Stimulated activated CD8-positive, alpha-beta memory T cell treated with anti-CD3 and anti-CD28 coated beads, Interleukin-12 subunit alpha, Interleukin-12 subunit beta, amount 100 ng/mL, for 4 hours (primary cell): ENCODE measurements around the gene HHATL.

ENCODE experiments used
- DNase-seq: peaks from one replicate; pipeline ENCODE4 v3.0.0-alpha.2; 2020; ENCODE audit warnings: low read depth

Gene HHATL

GRCh38 chr3:42697289-42698051, 5.1 kb downstream of the HHATL start:
- no peak for DNase-seq

DNA sequence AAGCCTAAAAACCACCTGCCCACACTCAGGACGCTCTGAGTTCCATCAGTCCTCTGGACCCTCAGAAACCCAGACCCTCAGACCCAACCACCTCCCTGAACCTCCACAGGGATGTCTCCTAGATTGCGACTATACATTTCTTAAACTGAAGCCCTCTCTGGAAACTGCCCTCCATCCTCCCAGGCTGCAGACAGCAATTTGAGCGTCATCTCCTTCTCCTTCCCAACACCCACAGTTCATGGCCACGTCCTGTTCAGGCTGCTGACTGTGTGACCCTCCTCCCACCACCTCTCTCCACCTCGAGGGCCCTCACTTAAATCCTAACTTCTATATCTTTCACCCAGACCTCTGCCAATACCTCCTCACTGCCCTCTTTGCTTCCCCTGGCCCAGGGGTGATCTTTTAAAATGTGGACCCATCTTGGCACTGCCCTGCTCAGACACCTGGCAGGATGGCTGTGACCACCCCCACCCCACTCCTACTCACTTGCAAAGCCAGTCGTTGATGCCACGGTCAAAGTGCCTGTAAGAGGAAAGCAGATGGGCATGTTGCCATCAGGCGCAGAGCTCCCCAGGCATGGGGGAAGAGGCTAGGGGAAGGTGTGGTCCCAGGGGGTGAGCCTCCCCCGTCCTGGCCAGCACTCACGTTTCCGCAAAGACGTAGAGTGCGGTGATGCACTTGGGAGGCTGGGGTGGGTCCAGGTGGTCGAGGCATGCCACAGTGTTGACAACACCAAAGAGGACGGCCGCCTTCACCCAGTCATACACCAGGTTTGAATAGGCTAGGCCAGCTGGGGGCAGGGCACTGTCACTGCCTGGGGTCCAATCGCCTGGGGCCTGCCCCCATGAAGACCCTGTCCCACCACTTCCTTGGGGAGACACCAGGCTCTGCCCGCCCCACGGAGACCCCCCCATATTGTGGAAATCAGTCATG, 6.0 kb downstream of the HHATL start:
- no peak for DNase-seq

DNA sequence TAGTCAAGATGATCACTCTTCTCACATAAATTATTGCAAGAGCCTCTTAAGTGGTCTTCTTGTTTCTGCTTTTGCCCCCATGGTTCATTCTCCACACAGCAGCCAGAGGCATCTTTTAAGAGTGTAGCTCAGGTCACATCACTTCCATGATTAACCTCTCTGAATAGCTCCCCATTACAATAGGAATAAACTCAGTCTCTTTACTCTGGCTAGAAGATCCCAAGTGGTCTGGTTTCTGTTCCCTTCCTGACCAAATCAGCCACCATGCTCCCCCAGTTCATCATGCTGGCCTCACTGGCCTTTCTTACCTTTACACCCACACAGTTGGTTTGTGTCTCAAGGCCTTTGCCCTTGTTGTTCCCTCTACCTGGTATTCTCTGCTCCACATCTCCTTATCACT, 8.2 kb downstream of the HHATL start:
- no peak for DNase-seq

GRCh38 chr3:42693530-42693930, 9.1 kb downstream of the HHATL start:
- no peak for DNase-seq

GRCh38 chr3:42692667-42693529, 9.7 kb downstream of the HHATL start:
- no peak for DNase-seq

GRCh38 chr3:42691816-42692666, 10.6 kb downstream of the HHATL start:
- DNase-seq, result no peak

GRCh38 chr3:42690766-42691680, 11.6 kb downstream of the HHATL start:
- no peak for DNase-seq

- no peak for DNase-seq
Measured at GRCh38 chr3:42690191-42690590, 12.4 kb downstream of the HHATL start.

- no peak for DNase-seq
Measured at GRCh38 chr3:42689421-42690014, 13.1 kb downstream of the HHATL start.

DNA sequence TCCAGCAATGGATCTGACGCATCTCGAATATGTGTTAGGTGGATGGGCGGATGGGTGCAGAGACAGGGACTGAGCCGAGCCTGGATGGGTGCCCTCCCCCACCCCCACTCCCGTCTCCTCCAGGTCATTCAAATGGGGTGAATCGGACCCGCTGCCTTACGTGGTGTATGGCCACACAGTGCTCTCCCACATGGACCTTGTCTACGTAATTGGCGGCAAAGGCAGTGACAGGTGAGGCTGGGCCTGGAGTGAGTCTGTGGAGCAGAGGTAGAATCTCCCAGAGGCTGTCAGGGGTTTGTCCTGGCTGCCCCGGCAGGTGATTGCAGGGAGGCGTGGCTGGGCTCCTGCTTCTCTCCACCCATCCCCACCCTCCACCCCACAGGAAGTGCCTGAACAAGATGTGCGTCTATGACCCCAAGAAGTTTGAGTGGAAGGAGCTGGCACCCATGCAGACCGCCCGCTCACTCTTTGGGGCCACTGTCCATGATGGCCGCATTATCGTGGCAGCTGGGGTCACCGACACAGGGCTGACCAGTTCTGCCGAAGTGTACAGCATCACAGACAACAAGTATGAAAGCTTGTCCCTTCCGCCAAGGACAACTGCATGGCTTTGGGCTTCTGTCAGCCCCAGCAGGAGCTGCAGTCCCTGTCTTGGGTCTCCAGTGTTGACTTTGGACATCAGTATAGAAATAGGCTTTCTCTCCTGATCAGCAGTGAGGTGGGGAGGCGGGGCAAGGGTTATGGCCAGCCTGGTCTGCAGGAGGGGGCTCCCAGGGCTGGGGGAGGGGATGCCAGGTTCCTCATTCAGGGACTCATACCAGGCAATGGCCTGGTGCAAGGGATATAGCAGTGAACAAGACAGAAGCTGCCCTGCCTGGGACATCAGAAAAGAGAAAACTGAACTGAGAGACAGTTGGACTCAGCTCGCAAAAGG, 13.8 kb downstream of the HHATL start:
- no peak for DNase-seq

DNA sequence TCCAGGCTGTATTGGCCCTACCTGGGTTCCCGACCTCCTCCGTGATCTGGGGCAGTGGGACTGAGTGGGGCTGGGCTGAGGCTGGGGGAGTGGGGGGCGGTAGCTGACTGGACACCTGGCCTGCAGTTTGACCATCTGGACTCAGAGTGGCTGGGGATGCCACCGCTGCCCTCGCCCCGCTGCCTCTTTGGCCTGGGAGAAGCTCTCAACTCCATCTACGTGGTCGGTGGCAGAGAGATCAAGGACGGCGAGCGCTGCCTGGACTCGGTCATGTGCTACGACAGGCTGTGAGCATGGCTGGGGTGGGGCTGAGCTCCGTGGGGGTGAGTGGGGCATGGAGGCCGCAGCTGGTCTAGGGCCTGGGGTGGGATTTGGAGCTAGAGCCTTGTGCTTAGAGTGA, 14.6 kb downstream of the HHATL start:
- no peak for DNase-seq

DNA sequence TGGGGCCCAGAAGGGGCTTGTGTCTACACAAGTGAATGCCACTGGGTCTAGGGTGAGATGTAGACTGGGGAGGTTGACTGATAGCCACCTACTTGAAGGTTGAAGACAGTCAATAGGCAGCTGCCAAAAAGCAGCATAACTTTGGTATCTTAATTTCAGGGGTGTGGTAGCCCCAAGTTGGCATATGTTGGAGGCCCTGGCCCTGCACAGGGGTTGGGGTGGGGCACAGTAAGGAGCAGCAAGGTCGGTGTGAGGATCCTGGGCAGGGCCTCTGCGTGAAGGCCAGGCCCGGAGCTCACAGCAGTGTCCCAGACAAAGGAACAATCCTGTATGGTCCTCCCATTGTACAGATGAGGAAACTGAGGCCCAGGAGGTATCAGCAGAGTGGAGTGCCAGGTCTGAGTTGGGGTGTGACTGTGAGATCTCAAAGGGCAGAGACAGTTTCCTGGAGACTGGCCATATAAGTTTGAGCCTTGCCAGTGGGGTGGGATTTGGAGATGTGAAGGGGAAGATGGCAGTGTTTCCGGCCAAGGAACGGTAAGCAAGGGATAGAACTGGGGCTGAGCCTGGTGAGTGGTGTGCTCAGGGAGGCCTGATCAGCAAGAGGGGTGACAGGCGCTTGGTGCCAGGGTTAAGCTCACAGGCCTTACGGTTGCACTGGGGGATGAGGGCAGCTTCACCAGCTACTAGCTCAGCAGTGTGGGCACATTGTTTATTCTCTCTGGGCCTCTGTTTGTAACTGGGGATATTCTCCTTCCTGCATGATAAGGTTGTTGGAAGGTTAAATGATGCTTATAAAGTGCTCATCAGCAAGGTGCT, 15.6 kb downstream of the HHATL start:
- no peak for DNase-seq

- no peak for DNase-seq
Measured at GRCh38 chr3:42685891-42686820, 16.4 kb downstream of the HHATL start.

DNA sequence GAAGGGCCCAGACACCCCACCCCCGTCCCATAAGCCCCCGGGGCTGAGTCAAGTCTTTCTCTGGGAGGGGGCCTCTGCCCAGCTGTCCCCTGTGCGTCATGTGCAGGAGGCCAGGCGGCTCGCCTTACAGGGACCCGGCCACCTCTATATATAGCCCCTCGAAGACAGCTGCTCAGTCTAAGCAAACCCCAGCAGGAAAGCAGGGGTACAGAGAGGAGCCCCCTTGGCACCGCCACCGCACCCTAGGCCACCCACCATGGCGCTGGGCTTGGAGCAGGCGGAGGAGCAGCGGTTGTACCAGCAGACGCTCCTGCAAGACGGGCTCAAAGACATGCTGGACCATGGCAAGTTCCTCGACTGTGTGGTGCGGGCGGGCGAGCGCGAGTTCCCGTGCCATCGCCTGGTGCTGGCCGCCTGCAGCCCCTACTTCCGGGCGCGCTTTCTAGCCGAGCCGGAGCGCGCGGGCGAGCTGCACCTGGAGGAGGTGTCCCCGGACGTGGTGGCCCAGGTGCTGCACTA, 17.2 kb downstream of the HHATL start, which contains the start of gene KLHL40:
KLHL40 (plus strand) TSS at position 175 of the 519 bp plus-strand sequence; CDS start at position 257, 82 bp downstream.
- DNase-seq, result no peak

GRCh38 chr3:42684632-42685362, 17.8 kb downstream of the HHATL start:
- no peak for DNase-seq
